HL-60 (cell line): ENCODE data around the gene SFMBT2.

ENCODE experiments used
- DNase-seq, 2 experiments: peaks; one replicate each; pipeline ENCODE4 v3.0.0-alpha.2; 2010 to 2020; ENCODE audit warnings: low read depth in 1 of 2, low spot score in 1 of 2
- H3K27ac ChIP-seq: fragments of 250-450 bp; sonication (Bioruptor Pico); replicated peaks from 2 replicates; pipeline ENCODE4 v1.5.1; 2020; ENCODE audit warnings: mild to moderate bottlenecking, moderate library complexity
- H3K27me3 ChIP-seq: fragments of 250-450 bp; sonication (Bioruptor Pico); 2 replicates; pipeline ENCODE4 v1.5.1; 2021; ENCODE audit warnings: mild to moderate bottlenecking, moderate library complexity; ENCODE audit not compliant: insufficient read depth, poor library complexity, severe bottlenecking
- H3K4me3 ChIP-seq: replicated peaks from 2 replicates; pipeline ENCODE4 v1.5.1; 2011; ENCODE audit warnings: mild to moderate bottlenecking, control low read depth, low read length; ENCODE audit not compliant: insufficient read depth
- GABPA ChIP-seq: IDR thresholded peaks from 2 replicates; pipeline ENCODE4 v1.6.1; 2012; ENCODE audit warnings: low read depth
- POLR2AphosphoS5 ChIP-seq: IDR thresholded peaks from 2 replicates; pipeline ENCODE4 v1.6.1; 2012; ENCODE audit warnings: low read depth
- SPI1 ChIP-seq: IDR thresholded peaks from 2 replicates; pipeline ENCODE4 v1.6.1; 2012; ENCODE audit warnings: low read depth, mild to moderate bottlenecking, borderline replicate concordance
- TF ChIP-seq, protein P1 (sequence below): IDR thresholded peaks from 2 replicates; pipeline ENCODE4 v1.6.1; 2012; ENCODE audit warnings: low read depth; ENCODE audit not compliant: insufficient replicate concordance
- TF ChIP-seq, protein P2 (sequence below): IDR thresholded peaks from one replicate; pipeline ENCODE4 v1.5.1; 2011; ENCODE audit warnings: low read length, control low read depth, inconsistent platforms; ENCODE audit not compliant: insufficient read depth

SFMBT2 gene

DNA sequence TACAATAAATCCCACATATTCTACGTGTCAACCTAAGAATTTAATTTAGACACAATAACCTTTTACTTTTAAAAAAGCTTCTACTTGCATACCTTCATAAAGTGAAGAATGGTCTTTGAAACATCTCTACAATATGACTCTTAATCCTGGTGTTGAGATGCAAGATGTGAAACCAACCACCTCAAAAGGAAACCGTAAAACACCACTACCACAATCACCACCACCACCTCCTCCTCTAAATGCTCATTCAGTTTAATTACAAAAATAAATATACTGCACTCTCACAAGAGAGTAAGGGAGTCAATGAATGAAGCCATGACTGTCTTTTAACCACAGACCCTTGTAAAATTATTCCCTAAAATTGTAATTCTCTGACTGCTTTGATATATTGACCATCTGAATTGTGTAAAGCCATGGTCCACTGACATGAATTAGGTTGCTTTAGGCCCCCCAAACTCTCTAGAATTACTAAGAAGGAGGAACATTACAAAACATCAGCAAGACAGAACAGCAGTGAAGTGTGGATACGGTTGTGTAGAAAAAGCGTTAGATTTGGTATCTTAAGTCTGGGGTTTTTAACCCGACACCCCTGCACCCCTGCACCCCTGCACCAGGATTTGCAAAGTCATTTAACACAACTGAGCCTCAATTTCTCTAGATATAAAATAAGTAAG is 171.4 kb downstream of the SFMBT2 start:
- DNase-seq: no peak
- Histone ChIP-seq H3K4me3 (no peak overlapping the region), H3K27ac (no peak overlapping the region), H3K27me3 (no peaks in the 10 kb centered on the region)
- TF ChIP-seq, protein P1, sequence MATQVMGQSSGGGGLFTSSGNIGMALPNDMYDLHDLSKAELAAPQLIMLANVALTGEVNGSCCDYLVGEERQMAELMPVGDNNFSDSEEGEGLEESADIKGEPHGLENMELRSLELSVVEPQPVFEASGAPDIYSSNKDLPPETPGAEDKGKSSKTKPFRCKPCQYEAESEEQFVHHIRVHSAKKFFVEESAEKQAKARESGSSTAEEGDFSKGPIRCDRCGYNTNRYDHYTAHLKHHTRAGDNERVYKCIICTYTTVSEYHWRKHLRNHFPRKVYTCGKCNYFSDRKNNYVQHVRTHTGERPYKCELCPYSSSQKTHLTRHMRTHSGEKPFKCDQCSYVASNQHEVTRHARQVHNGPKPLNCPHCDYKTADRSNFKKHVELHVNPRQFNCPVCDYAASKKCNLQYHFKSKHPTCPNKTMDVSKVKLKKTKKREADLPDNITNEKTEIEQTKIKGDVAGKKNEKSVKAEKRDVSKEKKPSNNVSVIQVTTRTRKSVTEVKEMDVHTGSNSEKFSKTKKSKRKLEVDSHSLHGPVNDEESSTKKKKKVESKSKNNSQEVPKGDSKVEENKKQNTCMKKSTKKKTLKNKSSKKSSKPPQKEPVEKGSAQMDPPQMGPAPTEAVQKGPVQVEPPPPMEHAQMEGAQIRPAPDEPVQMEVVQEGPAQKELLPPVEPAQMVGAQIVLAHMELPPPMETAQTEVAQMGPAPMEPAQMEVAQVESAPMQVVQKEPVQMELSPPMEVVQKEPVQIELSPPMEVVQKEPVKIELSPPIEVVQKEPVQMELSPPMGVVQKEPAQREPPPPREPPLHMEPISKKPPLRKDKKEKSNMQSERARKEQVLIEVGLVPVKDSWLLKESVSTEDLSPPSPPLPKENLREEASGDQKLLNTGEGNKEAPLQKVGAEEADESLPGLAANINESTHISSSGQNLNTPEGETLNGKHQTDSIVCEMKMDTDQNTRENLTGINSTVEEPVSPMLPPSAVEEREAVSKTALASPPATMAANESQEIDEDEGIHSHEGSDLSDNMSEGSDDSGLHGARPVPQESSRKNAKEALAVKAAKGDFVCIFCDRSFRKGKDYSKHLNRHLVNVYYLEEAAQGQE: no peak
- TF ChIP-seq, protein P2, sequence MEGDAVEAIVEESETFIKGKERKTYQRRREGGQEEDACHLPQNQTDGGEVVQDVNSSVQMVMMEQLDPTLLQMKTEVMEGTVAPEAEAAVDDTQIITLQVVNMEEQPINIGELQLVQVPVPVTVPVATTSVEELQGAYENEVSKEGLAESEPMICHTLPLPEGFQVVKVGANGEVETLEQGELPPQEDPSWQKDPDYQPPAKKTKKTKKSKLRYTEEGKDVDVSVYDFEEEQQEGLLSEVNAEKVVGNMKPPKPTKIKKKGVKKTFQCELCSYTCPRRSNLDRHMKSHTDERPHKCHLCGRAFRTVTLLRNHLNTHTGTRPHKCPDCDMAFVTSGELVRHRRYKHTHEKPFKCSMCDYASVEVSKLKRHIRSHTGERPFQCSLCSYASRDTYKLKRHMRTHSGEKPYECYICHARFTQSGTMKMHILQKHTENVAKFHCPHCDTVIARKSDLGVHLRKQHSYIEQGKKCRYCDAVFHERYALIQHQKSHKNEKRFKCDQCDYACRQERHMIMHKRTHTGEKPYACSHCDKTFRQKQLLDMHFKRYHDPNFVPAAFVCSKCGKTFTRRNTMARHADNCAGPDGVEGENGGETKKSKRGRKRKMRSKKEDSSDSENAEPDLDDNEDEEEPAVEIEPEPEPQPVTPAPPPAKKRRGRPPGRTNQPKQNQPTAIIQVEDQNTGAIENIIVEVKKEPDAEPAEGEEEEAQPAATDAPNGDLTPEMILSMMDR: no peak
- TF ChIP-seq SPI1: no peak
- no peak for TF ChIP-seq POLR2AphosphoS5
- no peak for TF ChIP-seq GABPA

DNA sequence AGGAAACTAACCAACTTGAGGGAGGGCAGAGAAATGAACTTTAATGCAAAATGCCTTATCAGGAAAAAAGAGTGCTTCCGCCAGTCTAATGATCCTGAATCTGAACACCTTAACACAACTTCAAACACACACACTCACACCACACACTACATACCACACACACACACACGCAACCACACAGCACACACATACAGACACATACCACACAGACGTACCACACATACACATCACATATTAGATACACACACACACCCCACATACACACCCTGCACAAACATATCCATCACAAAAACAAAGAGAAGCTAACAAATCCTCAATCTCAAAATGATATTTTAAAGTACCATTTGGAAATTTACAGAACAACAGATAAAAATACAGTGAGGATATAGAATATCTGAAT is 175.5 kb downstream of the SFMBT2 start:
- Histone ChIP-seq H3K4me3 (no peak overlapping the region), H3K27me3 (no peaks in the 10 kb centered on the region), H3K27ac (no peak overlapping the region)
- TF ChIP-seq POLR2AphosphoS5 (no peak), GABPA (no peak), SPI1 (no peak)
- TF ChIP-seq, protein P1: no peak
- TF ChIP-seq, protein P2: no peak
- no peak for DNase-seq

DNA sequence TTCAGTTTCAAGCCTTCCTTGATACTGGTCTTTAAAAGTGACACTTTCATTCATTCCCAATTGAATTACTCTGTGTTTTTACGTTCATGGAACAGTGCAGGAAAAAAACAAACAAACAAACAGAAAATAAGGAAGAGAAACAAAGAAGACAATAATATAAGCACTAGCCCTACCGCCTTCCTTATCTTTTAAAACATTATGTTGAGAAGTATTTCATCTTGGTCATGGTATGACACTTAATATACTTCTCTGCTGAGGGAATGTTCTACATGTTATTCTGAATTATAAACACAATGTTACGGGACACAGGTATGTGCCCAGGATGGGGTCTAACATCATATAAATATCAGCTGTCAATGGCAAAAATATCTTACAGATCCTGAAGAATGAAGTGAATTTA is 176.7 kb downstream of the SFMBT2 start:
- Histone ChIP-seq H3K4me3 (no peak overlapping the region), H3K27me3 (no peaks in the 10 kb centered on the region), H3K27ac (no peak overlapping the region)
- no peak for DNase-seq
- TF ChIP-seq, protein P2: no peak
- TF ChIP-seq, protein P1: no peak
- no peak for TF ChIP-seq GABPA
- TF ChIP-seq SPI1: no peak
- TF ChIP-seq POLR2AphosphoS5: no peak
